ENCODE results near the gene SEMA6D.
A peak's percentile ranks its signal among the peaks of the same experiment; 100 is the strongest.
"Not testable (repeated sequence)": the region's sequence is repeated elsewhere in the genome, so short reads cannot be mapped to it uniquely, and the experiment has no call there.

The SEMA6D gene

GRCh38 chr15:47718497-47719437 lies 1.5 kb downstream of the SEMA6D start:
- DNase-seq (ENCODE audit: low spot score): peak; percentile 3
- FAIRE-seq: no peak

DNA sequence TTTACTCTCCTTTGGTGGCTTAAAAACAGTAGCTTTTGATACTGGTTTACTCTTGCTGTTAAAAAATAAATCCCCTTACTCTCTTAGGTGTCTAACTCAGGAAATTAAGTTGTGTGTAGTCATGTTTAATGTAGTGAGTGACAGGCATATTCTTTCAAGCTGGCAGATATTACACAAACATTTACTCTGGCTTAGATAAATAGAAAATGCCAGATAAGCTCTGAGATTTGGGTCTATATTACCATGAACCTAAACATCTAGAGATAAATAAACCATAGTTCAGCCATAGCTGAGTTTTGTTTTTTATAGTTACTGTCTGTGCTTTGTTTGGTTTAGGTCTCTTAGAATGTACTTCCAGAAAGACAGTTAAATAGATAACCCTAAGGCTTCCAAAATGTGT lies 2.4 kb downstream of the SEMA6D start:
- DNase-seq (ENCODE audit: low spot score): no peak
- FAIRE-seq: no peak

- FAIRE-seq (no peak), DNase-seq (ENCODE audit: low spot score) (no peak)
These were observed 3.2 kb downstream of the SEMA6D start for GRCh38 chr15:47720555-47720954.

- DNase-seq (ENCODE audit: low spot score) (no peak), FAIRE-seq (no peak)
These were observed 4.4 kb downstream of the SEMA6D start for GRCh38 chr15:47721676-47722075.

GRCh38 chr15:47724346-47724745 lies 7.0 kb downstream of the SEMA6D start:
- DNase-seq (ENCODE audit: low spot score): no peak
- no peak for FAIRE-seq

- no peak for FAIRE-seq
- no peak for DNase-seq (ENCODE audit: low spot score)
These were observed 7.7 kb downstream of the SEMA6D start for GRCh38 chr15:47725051-47725450.

DNA sequence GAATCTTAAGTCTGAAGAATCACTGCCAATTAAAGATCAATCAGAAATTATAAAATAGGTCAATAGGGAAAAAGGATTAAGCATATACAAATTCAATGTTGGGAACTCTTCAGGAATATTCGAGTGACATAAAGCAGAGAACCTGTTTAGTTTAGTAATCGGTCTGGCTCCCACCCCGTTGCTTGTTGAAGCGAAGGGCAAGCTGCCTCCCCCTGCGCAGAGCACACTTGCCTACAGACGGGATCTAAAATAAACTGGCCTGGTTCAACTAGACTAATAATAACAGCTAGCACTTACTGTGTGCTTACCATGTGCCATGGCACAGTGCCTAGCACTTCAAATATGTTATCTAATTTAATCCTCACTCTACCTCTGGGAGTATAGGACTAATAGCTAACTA lies 8.6 kb downstream of the SEMA6D start:
- FAIRE-seq (no peak), DNase-seq (ENCODE audit: low spot score) (no peak)

DNA sequence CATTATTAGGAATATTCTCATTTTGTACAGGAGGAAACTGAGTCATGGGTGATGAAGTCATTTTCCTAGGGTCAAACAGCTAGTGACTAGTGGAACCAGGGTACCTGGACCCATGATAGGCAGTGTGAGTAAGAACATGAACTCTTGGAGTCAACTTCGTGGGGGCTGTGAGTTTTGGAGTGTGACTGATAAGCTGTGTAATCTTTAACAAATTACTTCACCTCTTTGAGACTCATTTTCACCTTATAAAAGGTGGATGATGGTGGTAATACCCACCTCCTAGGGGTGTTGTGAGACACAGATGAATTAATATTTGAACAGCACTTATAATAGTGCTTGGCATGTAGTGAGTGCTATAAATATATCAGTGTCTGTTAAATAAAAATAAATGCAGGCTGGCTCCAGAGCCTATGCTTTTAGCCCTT lies 9.1 kb downstream of the SEMA6D start:
- DNase-seq (ENCODE audit: low spot score): no peak
- no peak for FAIRE-seq

- DNase-seq (ENCODE audit: low spot score) (no peak), FAIRE-seq (no peak)
These were observed 9.8 kb downstream of the SEMA6D start for GRCh38 chr15:47727137-47727536.

GRCh38 chr15:47727676-47728075 lies 10.4 kb downstream of the SEMA6D start:
- FAIRE-seq (no peak), DNase-seq (ENCODE audit: low spot score) (no peak)

- DNase-seq (ENCODE audit: low spot score) (no peak), FAIRE-seq (no peak)
These were observed 11.1 kb downstream of the SEMA6D start for GRCh38 chr15:47728426-47728825.

- FAIRE-seq: no peak
- no peak for DNase-seq (ENCODE audit: low spot score)
These were observed 11.6 kb downstream of the SEMA6D start for GRCh38 chr15:47728886-47729285.

- DNase-seq (ENCODE audit: low spot score): no peak
- no peak for FAIRE-seq
These were observed 13.9 kb downstream of the SEMA6D start for GRCh38 chr15:47731230-47731629.

GRCh38 chr15:47732248-47732647 lies 14.9 kb downstream of the SEMA6D start:
- DNase-seq (ENCODE audit: low spot score) (no peak), FAIRE-seq (no peak)

- DNase-seq (ENCODE audit: low spot score): no peak
- no peak for FAIRE-seq
These were observed 15.8 kb downstream of the SEMA6D start for GRCh38 chr15:47733085-47733484.

GRCh38 chr15:47736143-47736786 lies 19.0 kb downstream of the SEMA6D start:
- FAIRE-seq (no peak), DNase-seq (ENCODE audit: low spot score) (no peak)

- no peak for FAIRE-seq
- DNase-seq (ENCODE audit: low spot score): no peak
These were observed 20.2 kb downstream of the SEMA6D start for GRCh38 chr15:47737477-47737876.

DNA sequence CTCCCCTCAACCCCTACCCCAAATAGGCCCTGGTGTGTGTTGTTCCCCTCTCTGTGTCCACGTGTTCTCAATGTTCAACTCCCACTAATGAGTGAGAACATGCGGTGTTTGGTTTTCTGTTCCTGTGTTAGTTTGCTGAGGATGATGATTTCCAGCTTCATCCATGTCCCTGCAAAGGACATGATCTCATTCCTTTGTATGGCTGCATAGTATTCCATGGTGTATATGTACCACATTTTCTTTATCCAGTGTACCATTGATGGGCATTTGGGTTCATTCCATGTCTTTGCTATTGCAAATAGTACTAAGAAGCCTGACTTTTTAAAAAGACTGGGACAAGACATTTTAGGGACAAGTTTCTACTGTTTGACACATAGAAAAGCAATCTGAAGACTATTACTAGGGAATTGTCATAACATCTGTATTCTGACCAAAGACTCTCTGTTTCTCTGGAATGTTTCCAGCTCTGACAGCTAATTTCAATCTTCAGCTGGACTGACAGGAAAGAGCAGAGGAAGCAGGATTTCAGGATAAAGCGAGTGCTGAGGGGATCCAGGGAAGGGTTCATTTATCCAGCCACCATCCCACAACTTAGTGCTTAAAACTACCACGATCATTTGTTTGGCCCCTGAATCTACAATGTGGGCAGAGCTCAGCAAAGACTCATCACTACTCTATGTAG lies 21.0 kb downstream of the SEMA6D start:
- not testable (repeated sequence) for FAIRE-seq; DNase-seq (ENCODE audit: low spot score)

GRCh38 chr15:47741082-47741481 lies 23.8 kb downstream of the SEMA6D start:
- DNase-seq (ENCODE audit: low spot score) (no peak), FAIRE-seq (no peak)

DNA sequence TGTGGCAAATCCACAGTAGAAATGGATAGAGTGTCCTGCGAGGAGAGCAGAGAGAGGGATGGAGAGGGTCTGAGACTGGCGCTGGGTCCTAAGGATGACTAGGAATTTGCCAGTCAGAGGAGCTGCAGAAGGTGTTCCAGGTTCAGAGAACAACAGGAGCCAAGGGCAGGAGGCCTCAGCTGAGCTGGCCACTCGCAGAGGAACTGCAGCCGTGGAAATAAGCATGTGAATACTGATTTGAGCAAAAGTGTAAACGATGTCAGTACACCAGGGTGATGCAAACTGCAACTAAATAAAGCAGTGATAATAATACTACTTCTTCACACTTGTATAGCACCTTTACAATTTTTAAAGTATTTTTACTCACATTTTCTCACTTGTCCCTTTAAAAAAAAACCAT lies 24.6 kb downstream of the SEMA6D start:
- no peak for FAIRE-seq
- DNase-seq (ENCODE audit: low spot score): no peak

- FAIRE-seq (no peak), DNase-seq (ENCODE audit: low spot score) (no peak)
These were observed 25.0 kb downstream of the SEMA6D start for GRCh38 chr15:47742334-47742733.

- FAIRE-seq: no peak
- DNase-seq (ENCODE audit: low spot score): no peak
These were observed 25.4 kb downstream of the SEMA6D start for GRCh38 chr15:47742742-47743141.

Measured in urothelium cell line (cell line).